Neuronal stem cell (in vitro differentiated cells): ENCODE data around the gene OLFM1.

ENCODE experiments used
- DNase-seq: peaks from one replicate; pipeline ENCODE4 v3.0.0-alpha.2; 2013; ENCODE audit warnings: low spot score
- H2AFZ ChIP-seq: one replicate; pipeline ENCODE4 v1.6.1; 2013; ENCODE audit warnings: mild to moderate bottlenecking, low read length, inconsistent platforms
- H2AK5ac ChIP-seq: 2 replicates; pipeline ENCODE4 v1.6.1; 2013; ENCODE audit warnings: low read depth, mild to moderate bottlenecking, inconsistent platforms, low read length, moderate library complexity, mixed read lengths
- H2BK120ac ChIP-seq: 2 replicates; pipeline ENCODE4 v1.6.1; 2013; ENCODE audit warnings: low read depth, mild to moderate bottlenecking, inconsistent platforms, low read length, moderate library complexity, mixed read lengths
- H2BK12ac ChIP-seq: one replicate; pipeline ENCODE4 v1.6.1; 2013; ENCODE audit warnings: low read length, inconsistent platforms
- H2BK15ac ChIP-seq: 2 replicates; pipeline ENCODE4 v1.6.1; 2013; ENCODE audit warnings: mild to moderate bottlenecking, low read length, inconsistent platforms, mixed read lengths
- H2BK5ac ChIP-seq: one replicate; pipeline ENCODE4 v1.6.1; 2013; ENCODE audit warnings: inconsistent platforms, mild to moderate bottlenecking, low read length, moderate library complexity
- H3K14ac ChIP-seq: one replicate; pipeline ENCODE4 v1.6.1; 2013; ENCODE audit warnings: low read length, inconsistent platforms
- H3K18ac ChIP-seq: 2 replicates; pipeline ENCODE4 v1.6.1; 2013; ENCODE audit warnings: low read length, inconsistent platforms
- H3K23ac ChIP-seq: 2 replicates; pipeline ENCODE4 v1.6.1; 2013; ENCODE audit warnings: low read depth, mild to moderate bottlenecking, mixed read lengths, low read length, inconsistent platforms; ENCODE audit not compliant: poor library complexity
- H3K27ac ChIP-seq: replicated peaks from 3 replicates; pipeline ENCODE4 v1.5.1; 2013; ENCODE audit warnings: low read length, inconsistent platforms
- H3K27me3 ChIP-seq, 3 experiments: 2 replicates each; pipeline ENCODE4 v1.6.1; 2013; ENCODE audit warnings: low read length in 3 of 3, mild to moderate bottlenecking in 2 of 3, inconsistent platforms in 1 of 3, low read depth in 1 of 3, mixed read lengths in 1 of 3, moderate library complexity in 1 of 3; ENCODE audit not compliant: control insufficient read depth in 3 of 3, insufficient read depth in 3 of 3
- H3K36me3 ChIP-seq, 2 donors: replicated peaks in 1 of 2; 2 replicates each; pipeline ENCODE4 v1.6.1; 2013; ENCODE audit warnings: low read length in 2 of 2; ENCODE audit not compliant: control insufficient read depth in 2 of 2, insufficient read depth in 2 of 2
- H3K4ac ChIP-seq: 2 replicates; pipeline ENCODE4 v1.6.1; 2013; ENCODE audit warnings: inconsistent platforms, mild to moderate bottlenecking, low read length, moderate library complexity
- H3K4me1 ChIP-seq, 2 donors: 1 replicate in 1 of 2; 2 replicates in 1 of 2; pipeline ENCODE4 v1.6.1; 2013; ENCODE audit warnings: low read length in 2 of 2, low read depth in 1 of 2; ENCODE audit not compliant: control insufficient read depth in 2 of 2, insufficient read depth in 1 of 2
- H3K4me2 ChIP-seq: one replicate; pipeline ENCODE4 v1.6.1; 2013; ENCODE audit warnings: mild to moderate bottlenecking, low read length, inconsistent platforms; ENCODE audit not compliant: insufficient read depth, poor library complexity, severe bottlenecking
- H3K4me3 ChIP-seq, 2 donors: 2 replicates each; pipeline ENCODE4 v1.5.1; 2013; ENCODE audit warnings: low read length in 2 of 2, mild to moderate bottlenecking in 2 of 2, inconsistent platforms in 1 of 2, moderate library complexity in 1 of 2
- H3K79me1 ChIP-seq: one replicate; pipeline ENCODE4 v1.6.1; 2013; ENCODE audit warnings: low read depth, mild to moderate bottlenecking, inconsistent platforms, low read length, moderate library complexity
- H3K9ac ChIP-seq: one replicate; pipeline ENCODE4 v1.6.1; 2013; ENCODE audit warnings: mild to moderate bottlenecking, low read depth, low read length, inconsistent platforms; ENCODE audit not compliant: poor library complexity
- H3K9me3 ChIP-seq, 2 donors: replicated peaks in 1 of 2; 2 replicates each; pipeline versions ENCODE3 to v1.6.1; 2013; ENCODE audit warnings: low read length in 2 of 2, mild to moderate bottlenecking in 2 of 2, inconsistent platforms in 1 of 2, low read depth in 1 of 2, mixed read lengths in 1 of 2, moderate library complexity in 1 of 2; ENCODE audit not compliant: control insufficient read depth in 2 of 2, insufficient read depth in 1 of 2
- H4K8ac ChIP-seq: one replicate; pipeline ENCODE4 v1.6.1; 2013; ENCODE audit warnings: low read depth, mild to moderate bottlenecking, inconsistent platforms, low read length, moderate library complexity
- H4K91ac ChIP-seq: one replicate; pipeline ENCODE4 v1.6.1; 2013; ENCODE audit warnings: low read length, low read depth, mild to moderate bottlenecking, inconsistent platforms; ENCODE audit not compliant: poor library complexity
- WGBS, 2 donors: extraction: QIAGEN DNeasy Blood & Tissue Kit; methylation state at CpG; one replicate each; pipeline ENCODE4 v1.1.7; 2013; ENCODE audit warnings: missing lambda C conversion rate in 2 of 2, mixed read lengths in 1 of 2; ENCODE audit not compliant: insufficient read length in 2 of 2, insufficient replicate concordance in 1 of 2; ENCODE audit errors: extremely low coverage in 2 of 2; 5-methylcytosine and 5-hydroxymethylcytosine counted together

OLFM1 gene

DNA sequence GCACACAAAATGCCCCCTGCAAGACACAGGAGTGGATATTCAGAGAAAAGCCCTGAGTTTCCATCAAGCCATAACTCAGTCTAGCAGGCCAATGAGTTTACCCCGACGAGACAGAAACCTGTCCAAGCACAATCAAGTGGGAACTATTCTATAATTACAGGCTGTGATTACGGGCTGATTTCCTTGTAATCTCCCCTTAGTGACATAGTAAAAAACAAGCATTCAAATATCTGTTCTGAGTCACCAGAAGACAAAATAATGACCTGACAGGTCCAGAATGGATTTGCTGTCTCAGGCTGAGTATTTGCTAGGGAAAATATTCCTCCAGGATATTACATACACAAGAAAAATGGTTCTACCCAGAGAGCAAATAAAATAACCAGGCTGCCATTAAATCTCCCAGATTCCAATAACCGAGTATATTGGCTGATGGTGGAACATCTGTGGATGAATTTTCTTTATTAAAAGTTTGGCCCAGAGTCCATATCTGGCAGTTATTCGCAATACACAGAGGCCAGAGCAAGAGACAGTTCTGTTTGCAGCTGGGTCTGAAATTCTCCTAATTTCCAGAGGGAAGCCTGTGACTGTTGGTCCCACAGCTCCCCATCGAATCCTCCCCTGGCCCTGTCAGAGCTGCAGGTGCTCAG, 35.8 kb downstream of the OLFM1 start:
- Histone ChIP-seq H2AFZ (no peak overlapping the region), H2AK5ac (no peak overlapping the region), H2BK5ac (no peak overlapping the region), H3K18ac (no peak overlapping the region), H3K27ac (no peak overlapping the region), H3K27me3 (peaks cover 0 to 15% (median 0%) of the 10 kb centered on the region in 3 experiments), H3K14ac (peak overlapping the region; percentile 17), H3K4me2 (no peak overlapping the region), H2BK15ac (peak overlapping the region; percentile 86), H3K79me1 (no peaks in the 10 kb centered on the region), H4K8ac (no peak overlapping the region), H3K4ac (no peak overlapping the region), H3K9ac (no peak overlapping the region), H2BK120ac (no peak overlapping the region), H3K23ac (no peak overlapping the region), H4K91ac (no peak overlapping the region), H3K4me3 (no peak overlapping the region), H3K36me3 (no peaks in the 10 kb centered on the region), H3K4me1 (peaks cover 0 to 8% of the 10 kb centered on the region in 2 donors), H2BK12ac (no peak overlapping the region), H3K9me3 (peaks cover 0 to 2% of the 10 kb centered on the region in 2 donors)
- no CpG with 5 or more reads among the region's 6 CpGs for WGBS, 2 donors
- no peak for DNase-seq

- Histone ChIP-seq H3K27me3 (peaks cover 0 to 18% (median 0%) of the 10 kb centered on the region in 3 experiments), H2BK12ac (no peak overlapping the region), H4K91ac (no peak overlapping the region), H3K4me3 (no peak overlapping the region), H3K27ac (no peak overlapping the region), H3K79me1 (no peaks in the 10 kb centered on the region), H2BK5ac (no peak overlapping the region), H3K36me3 (no peaks in the 10 kb centered on the region), H3K4me1 (peaks cover 0 to 13% of the 10 kb centered on the region in 2 donors), H3K4ac (no peak overlapping the region), H3K18ac (no peak overlapping the region), H2AFZ (no peak overlapping the region), H3K4me2 (no peak overlapping the region), H3K14ac (peak overlapping the region; percentile 17), H2AK5ac (no peak overlapping the region), H2BK15ac (peak overlapping the region; percentile 86), H3K9ac (no peak overlapping the region), H3K9me3 (peaks cover 0 to 2% of the 10 kb centered on the region in 2 donors), H3K23ac (no peak overlapping the region), H4K8ac (no peak overlapping the region), H2BK120ac (no peak overlapping the region)
- no CpG with 5 or more reads among the region's 7 CpGs for WGBS, 2 donors
- no peak for DNase-seq
These were observed 36.3 kb downstream of the OLFM1 start for GRCh38 chr9:135123773-135124134.

- H3K4ac ChIP-seq, result peak overlapping the region; percentile 24
- no peak overlapping the region for H4K8ac ChIP-seq
- H2BK12ac ChIP-seq, result peak overlapping the region; percentile 60
- peak overlapping the region; percentile 78 for H3K14ac ChIP-seq
- peak overlapping the region; percentile 87 for H3K18ac ChIP-seq
- H2AFZ ChIP-seq, result no peak overlapping the region
- peaks cover 0 to 14% of the 10 kb centered on the region in 2 donors for H3K4me1 ChIP-seq
- peak overlapping the region; percentile 47 for H3K9ac ChIP-seq
- H3K27ac ChIP-seq, result no peak overlapping the region
- no peak for DNase-seq
- peak overlapping the region; percentile 26 for H3K23ac ChIP-seq
- no peaks in the 10 kb centered on the region for H3K79me1 ChIP-seq
- peak overlapping the region; percentile 54 for H2BK15ac ChIP-seq
- no peak overlapping the region for H4K91ac ChIP-seq
- H3K36me3 ChIP-seq, result no peaks in the 10 kb centered on the region
- peaks cover 0 to 18% (median 0%) of the 10 kb centered on the region in 3 experiments for H3K27me3 ChIP-seq
- H2BK5ac ChIP-seq, result no peak overlapping the region
- H2AK5ac ChIP-seq, result peak overlapping the region; percentile 1
- H3K4me2 ChIP-seq, result no peak overlapping the region
- no peak overlapping the region for H2BK120ac ChIP-seq
- no peak overlapping the region for H3K4me3 ChIP-seq
- H3K9me3 ChIP-seq, result peaks cover 0 to 4% of the 10 kb centered on the region in 2 donors
- no CpG with 5 or more reads among the region's 34 CpGs for WGBS, 2 donors
These were observed 39.2 kb downstream of the OLFM1 start for GRCh38 chr9:135126451-135127187.
